ENCODE measurements around the gene PPP2R3B.

The PPP2R3B gene

GRCh38 chrX:349196-349595 is 37.5 kb downstream of the PPP2R3B start:
- TF ChIP-seq YY1 (IDR thresholded peaks at IDR 0.05; ENCODE audit: low read depth), result no peak
- TF ChIP-seq CEBPB (IDR thresholded peaks at IDR 0.05), result no peak
- no peak for TF ChIP-seq FOXM1 (IDR thresholded peaks at IDR 0.05; ENCODE audit: borderline replicate concordance, low read depth)
- TF ChIP-seq ZBTB7A (IDR thresholded peaks at IDR 0.05; ENCODE audit: low read depth), result no peak
- TF ChIP-seq, protein P1, sequence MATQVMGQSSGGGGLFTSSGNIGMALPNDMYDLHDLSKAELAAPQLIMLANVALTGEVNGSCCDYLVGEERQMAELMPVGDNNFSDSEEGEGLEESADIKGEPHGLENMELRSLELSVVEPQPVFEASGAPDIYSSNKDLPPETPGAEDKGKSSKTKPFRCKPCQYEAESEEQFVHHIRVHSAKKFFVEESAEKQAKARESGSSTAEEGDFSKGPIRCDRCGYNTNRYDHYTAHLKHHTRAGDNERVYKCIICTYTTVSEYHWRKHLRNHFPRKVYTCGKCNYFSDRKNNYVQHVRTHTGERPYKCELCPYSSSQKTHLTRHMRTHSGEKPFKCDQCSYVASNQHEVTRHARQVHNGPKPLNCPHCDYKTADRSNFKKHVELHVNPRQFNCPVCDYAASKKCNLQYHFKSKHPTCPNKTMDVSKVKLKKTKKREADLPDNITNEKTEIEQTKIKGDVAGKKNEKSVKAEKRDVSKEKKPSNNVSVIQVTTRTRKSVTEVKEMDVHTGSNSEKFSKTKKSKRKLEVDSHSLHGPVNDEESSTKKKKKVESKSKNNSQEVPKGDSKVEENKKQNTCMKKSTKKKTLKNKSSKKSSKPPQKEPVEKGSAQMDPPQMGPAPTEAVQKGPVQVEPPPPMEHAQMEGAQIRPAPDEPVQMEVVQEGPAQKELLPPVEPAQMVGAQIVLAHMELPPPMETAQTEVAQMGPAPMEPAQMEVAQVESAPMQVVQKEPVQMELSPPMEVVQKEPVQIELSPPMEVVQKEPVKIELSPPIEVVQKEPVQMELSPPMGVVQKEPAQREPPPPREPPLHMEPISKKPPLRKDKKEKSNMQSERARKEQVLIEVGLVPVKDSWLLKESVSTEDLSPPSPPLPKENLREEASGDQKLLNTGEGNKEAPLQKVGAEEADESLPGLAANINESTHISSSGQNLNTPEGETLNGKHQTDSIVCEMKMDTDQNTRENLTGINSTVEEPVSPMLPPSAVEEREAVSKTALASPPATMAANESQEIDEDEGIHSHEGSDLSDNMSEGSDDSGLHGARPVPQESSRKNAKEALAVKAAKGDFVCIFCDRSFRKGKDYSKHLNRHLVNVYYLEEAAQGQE (IDR thresholded peaks at IDR 0.05; ENCODE audit: low read depth), result no peak
- TF ChIP-seq CREB1 (IDR thresholded peaks at IDR 0.05; ENCODE audit: low read depth), result no peak
- no peak for TF ChIP-seq TCF12 (IDR thresholded peaks at IDR 0.05; ENCODE audit: low read depth)
- TF ChIP-seq TEAD4 (IDR thresholded peaks at IDR 0.05), result no peak
- TF ChIP-seq NFIC (IDR thresholded peaks at IDR 0.05), result no peak

- TF ChIP-seq TEAD4 (IDR thresholded peaks at IDR 0.05) (no peak), CEBPB (IDR thresholded peaks at IDR 0.05) (no peak), USF1 (IDR thresholded peaks at IDR 0.05) (no peak), EGR1 (IDR thresholded peaks at IDR 0.05) (no peak), ZBTB7A (IDR thresholded peaks at IDR 0.05; ENCODE audit: low read depth) (no peak), TCF12 (IDR thresholded peaks at IDR 0.05; ENCODE audit: low read depth) (no peak), EP300 (IDR thresholded peaks at IDR 0.05; ENCODE audit: borderline replicate concordance) (no peak), CREB1 (IDR thresholded peaks at IDR 0.05; ENCODE audit: low read depth) (no peak), FOXM1 (IDR thresholded peaks at IDR 0.05; ENCODE audit: borderline replicate concordance, low read depth) (no peak), MAX (IDR thresholded peaks at IDR 0.05) (no peak), RAD21 (IDR thresholded peaks at IDR 0.05; ENCODE audit: low read depth) (no peak), NFIC (IDR thresholded peaks at IDR 0.05) (no peak), YY1 (IDR thresholded peaks at IDR 0.05; ENCODE audit: low read depth) (no peak), TAF1 (IDR thresholded peaks at IDR 0.05; ENCODE audit: low read depth) (no peak)
- TF ChIP-seq, protein P1 (IDR thresholded peaks at IDR 0.05; ENCODE audit: low read depth), result no peak
Measured at GRCh38 chrX:348461-349117, 38.1 kb downstream of the PPP2R3B start.

- TF ChIP-seq NFIC (IDR thresholded peaks at IDR 0.05) (no peak), EGR1 (IDR thresholded peaks at IDR 0.05) (no peak), RAD21 (IDR thresholded peaks at IDR 0.05; ENCODE audit: low read depth) (no peak), FOXM1 (IDR thresholded peaks at IDR 0.05; ENCODE audit: borderline replicate concordance, low read depth) (no peak), YY1 (IDR thresholded peaks at IDR 0.05; ENCODE audit: low read depth) (no peak)
Measured at GRCh38 chrX:347351-348117, 39.2 kb downstream of the PPP2R3B start.

- TF ChIP-seq CREB1 (IDR thresholded peaks at IDR 0.05; ENCODE audit: low read depth) (no peak), USF1 (IDR thresholded peaks at IDR 0.05) (no peak), FOXM1 (IDR thresholded peaks at IDR 0.05; ENCODE audit: borderline replicate concordance, low read depth) (no peak), NFIC (IDR thresholded peaks at IDR 0.05) (no peak), ZBTB7A (IDR thresholded peaks at IDR 0.05; ENCODE audit: low read depth) (no peak), CEBPB (IDR thresholded peaks at IDR 0.05) (no peak), YY1 (IDR thresholded peaks at IDR 0.05; ENCODE audit: low read depth) (no peak), TEAD4 (IDR thresholded peaks at IDR 0.05) (no peak), RAD21 (IDR thresholded peaks at IDR 0.05; ENCODE audit: low read depth) (no peak), MAX (IDR thresholded peaks at IDR 0.05) (no peak), EP300 (IDR thresholded peaks at IDR 0.05; ENCODE audit: borderline replicate concordance) (no peak), TCF12 (IDR thresholded peaks at IDR 0.05; ENCODE audit: low read depth) (no peak), TAF1 (IDR thresholded peaks at IDR 0.05; ENCODE audit: low read depth) (no peak), EGR1 (IDR thresholded peaks at IDR 0.05) (no peak)
- TF ChIP-seq, protein P1 (IDR thresholded peaks at IDR 0.05; ENCODE audit: low read depth), result no peak
Measured at GRCh38 chrX:346034-346813, 40.5 kb downstream of the PPP2R3B start.
